Hematopoietic multipotent progenitor cell treated with erythropoietin and hydrocortisone succinate and interleukin-3 and kit ligand, for 6 days (in vitro differentiated cells): ENCODE results near the gene DUSP16.
"Not testable (repeated sequence)": the region's sequence is repeated elsewhere in the genome, so short reads cannot be mapped to it uniquely, and the experiment has no call there.

Source experiments
- DNase-seq: peaks from one replicate; pipeline ENCODE4 v3.0.0-alpha.2; 2015

The DUSP16 gene

DNA sequence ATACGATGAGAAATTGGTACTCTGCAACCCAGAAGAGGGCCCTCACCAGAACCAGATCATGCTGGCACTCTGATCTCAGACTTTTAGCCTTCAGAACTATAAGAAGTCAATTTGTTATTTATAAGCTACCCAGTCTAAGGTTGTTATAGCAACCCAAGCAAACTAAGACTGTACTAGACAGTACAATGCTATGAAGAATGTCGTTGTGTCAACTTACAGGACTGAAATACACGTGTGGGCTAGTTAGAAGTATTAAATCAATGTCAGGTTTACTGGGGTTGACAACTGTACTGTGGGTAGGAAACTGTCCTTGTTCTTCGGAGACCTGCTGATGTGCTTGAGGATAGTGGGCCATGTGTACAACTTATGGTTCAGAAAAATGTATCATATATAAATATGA lies 19.7 kb downstream of the DUSP16 start:
- DNase-seq, result no peak

DNA sequence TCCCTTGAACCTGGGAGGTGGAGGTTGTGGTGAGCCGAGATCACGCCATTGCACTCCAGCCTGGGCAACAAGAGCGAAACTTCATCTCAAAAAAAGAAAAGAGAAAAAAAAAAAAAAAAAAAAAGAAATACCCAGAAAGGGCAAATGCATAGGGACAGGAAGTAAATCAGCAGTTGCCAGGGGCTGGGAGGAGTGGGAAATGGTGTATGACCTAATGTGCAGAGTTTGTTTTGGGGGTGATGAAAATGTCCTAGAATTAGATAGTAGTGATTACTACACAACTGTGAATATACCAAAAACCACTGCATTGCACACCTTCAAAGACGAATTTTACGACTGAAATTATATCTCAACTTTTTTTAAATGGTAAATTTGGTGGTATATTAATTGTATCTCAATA lies 20.4 kb downstream of the DUSP16 start:
- DNase-seq, result no peak

DNA sequence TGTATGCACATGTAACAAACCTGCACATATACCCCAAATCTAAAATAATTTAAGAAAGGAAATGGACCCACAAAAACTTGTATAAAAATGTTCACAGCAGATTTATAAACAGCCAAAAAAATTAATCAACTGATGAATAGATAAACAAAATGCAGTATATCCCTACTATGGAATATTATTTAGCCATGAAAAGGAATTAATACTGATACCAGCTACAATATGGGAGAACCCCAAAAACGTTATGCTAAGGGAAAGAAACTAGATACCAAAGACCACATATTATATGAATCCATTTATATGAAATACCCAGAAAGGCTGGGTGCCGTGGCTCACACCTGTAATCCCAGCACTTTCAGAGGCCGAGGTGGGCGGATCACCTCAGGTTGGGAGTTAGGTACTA lies 20.9 kb downstream of the DUSP16 start:
- DNase-seq, result no peak

DNA sequence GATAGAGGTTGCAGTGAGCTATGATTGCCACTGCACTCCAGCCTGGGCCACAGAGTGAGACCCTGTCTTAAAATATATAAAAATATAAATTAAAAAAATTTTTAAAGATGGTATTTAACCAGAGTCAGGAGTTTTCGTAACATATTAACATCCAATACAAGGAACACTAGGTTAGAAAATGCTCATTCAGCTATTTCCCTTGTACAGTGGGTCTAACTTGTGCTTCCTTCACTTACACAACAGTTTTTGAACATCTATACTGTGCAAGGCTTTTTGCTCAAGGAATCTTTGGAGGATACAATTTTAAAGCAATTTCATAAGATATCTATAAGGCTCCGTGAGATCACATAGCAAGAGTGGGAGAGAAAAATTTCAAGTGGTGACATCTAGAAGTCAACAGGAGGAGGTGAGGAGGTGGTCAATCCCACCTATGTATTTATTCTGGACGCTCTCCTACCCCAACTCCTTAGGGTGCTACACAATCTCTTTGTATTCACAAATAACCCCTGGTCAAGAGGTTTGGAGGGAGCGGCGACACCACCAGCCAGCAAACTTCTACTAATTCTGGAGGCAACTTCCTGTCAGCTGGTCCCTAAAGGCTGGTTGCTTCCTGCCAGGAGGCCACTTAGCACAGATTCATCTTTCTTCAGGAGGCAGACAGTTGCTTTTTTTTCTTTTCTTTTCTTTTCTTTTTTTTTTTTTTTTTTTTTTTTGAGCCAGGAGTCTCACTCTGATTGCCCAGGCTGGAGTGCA lies 22.2 kb downstream of the DUSP16 start:
- no peak for DNase-seq

DNA sequence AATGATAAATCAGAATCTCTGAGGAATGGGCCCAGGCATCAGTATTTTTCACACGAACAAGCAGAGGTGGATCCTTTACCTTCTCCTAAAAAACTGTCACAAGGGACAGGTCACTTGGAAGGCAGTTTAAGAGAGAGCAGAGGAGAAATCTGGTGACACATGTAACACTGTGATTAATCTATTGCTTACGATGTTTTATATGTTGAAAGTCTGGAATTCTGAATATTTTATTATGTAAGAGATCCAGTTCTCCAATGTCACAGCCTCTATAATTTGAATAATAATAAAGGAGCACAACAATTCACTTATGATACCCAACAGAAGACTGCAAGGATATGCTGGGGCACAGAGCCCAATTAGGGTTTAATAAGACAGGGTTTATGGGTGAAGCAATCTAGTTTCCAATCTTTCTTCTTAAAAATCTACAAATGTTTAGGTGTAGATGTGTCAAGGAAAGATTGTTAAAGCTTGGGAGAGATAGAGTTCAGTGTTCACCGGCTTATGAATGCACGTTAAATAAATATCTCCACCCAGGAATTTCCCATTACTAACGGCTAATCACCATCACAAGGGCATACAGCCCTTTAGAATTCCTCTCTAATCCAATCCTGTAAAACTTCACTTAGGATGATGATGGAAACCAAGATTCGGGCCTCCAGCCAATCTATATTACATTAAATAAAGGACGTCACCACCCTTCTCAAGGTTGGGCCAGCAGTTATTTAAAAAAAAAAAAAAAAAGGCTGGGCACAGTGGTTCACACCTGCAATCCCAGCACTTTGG lies 23.4 kb downstream of the DUSP16 start:
- no peak for DNase-seq

DNA sequence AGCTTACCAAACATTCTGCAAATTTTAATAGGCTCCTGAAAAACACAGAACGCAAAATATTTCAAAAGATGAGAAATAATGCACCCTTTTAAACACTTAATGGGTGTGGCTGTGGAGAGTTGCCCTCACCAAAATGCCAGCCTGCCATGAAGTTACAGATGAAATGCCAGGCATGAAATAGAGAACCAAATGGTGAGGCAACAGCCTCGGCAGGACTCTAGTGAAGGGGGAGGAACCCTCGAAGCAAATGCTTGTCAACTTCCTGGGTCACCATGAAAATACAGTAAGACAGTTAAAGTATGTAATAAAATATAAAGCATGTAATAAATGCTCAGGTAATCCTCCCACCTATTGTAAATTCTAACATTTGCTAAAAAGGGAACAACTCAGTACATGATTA lies 24.1 kb downstream of the DUSP16 start:
- peak; percentile 21 for DNase-seq

DNA sequence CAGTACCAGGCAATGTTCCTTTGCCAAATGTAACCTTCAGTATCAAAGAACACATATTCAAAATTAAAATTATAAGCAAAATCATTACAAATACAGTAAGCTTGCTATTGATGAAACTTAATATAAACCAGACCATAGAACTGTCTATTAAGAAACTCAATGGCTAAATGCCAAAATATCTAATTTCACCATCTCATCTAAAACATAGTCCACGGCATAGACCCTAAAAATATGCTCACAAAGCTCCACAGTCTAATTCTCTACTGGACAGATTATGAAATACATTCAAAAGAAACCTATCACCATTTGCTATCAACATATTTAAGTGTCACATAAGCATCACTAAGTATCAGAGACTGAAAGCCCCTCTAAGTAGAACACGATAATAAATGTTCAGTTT lies 25.2 kb downstream of the DUSP16 start:
- DNase-seq, result no peak

DNA sequence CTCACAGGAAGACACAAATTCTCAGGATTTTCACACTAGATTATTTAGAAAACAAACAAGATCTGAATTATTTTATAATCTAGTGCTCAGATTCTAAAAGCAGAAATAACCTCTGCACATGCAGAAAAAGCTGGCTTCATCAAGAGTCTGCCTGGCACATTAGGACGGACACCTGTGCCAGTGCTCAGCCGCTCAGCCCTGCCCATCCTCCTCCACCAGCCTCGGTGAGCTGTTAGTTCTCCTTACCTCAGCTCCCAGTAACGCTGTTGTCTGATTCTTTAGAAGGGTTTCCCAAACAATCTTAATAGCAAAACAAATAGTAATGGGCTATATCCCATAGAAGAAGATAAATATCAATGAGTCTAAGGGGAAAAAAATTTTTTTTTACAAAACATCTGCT lies 27.7 kb downstream of the DUSP16 start:
- no peak for DNase-seq

DNA sequence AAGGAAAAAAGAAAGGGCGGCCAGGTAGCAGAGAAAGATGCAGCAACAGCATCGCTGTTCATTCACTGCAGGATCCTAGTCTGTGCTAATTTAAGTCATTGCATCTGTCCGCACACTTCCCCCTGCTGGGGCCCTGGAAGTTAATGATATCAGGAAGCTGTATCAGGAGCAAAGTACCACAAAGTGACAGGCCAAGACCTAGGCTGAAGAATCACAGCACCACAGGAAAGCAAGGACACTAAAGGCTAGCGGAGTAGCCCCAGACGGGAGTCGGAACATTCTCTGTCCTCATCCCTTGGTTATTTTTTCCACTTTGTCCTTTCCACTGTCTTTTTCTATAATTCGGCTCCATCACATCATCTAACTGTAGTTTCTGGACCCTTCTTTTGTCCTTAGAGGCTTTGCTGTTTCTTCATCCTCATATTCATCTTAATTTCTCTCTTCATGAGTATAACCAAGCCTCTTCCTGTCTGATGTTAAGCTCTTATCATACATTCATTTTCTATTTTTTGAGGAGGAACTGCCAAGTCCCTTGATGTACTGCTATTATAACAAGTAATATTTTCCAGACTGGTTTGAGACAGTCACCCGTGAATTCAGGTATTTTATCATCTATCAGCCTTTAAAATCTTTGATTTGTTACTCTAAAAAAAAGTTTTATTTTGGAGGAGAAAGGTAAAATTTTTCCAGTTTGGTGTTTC lies 28.3 kb downstream of the DUSP16 start:
- DNase-seq, result peak; percentile 7

DNA sequence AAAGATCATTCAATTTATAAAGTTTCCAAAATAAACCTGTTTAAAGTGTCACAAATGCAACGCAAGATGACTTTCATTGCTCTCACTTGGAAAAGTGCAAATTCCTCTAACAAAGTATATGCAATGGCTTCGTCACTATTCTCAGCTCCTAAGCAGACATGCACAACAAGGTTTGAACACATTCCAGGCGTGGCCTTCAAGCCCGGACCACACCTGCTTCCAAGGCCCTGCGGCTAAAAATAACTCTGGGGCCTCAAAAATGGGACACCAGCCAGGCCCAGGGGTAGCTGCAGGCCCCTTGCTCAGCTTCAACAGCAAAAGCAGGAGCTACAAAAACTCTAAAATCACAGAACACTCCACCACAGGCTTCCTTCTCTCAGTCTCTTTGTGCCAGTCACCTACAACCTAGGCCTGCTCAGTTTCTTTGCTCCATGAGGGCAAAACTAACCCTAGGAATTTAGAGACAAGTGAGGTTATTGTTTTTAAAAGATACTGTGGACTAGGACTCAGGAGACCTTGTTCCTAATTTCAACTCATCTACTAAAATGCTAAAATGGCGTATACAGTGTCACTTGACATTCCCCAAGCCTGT lies 29.3 kb downstream of the DUSP16 start:
- no peak for DNase-seq

DNA sequence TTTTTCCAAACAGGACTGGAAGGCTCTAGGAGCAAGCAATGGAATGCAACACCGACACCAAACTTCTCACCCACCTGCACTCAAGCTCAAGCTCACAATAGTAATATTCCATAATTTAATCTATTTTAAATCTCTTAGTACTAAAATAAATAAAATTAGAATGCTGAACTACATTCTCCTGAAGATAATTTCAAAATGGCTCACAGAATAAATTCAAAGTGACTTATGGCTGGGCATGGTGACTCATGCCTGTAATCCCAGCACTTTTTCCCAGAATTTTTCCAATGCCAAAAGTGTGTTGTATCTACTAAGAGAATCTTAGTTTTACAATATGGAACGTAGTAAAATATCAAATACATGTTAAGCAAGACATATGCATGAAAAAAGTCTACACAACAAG lies 31.5 kb downstream of the DUSP16 start:
- no peak for DNase-seq

DNA sequence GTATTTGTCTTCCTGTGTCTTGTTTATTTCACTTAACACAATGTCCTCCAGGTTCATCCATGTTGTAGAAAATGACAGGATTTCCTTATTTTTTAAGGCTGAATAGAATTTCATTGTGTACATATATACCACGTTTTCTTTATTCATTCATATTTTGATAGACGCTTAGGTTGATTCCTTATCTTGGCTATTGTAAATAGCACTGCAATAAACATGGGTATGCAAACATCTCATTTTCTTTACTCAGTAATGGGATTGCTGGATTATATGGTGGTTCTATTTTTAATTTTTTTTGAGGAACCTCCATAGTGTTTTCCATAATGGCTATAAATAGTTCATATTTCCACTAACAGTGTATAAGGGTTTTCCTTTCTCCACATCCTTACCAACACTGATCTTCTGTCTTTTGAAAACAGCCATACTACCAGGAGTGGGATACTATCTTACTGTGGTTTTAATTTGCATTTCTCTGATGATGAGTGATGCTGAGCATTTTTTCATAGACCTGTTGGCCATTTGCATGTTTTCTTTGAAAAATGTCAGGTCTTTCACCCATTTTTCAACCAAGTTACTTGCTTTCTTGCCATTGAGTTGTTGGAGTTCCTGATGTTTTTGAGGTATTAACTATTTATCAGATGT lies 32.8 kb downstream of the DUSP16 start:
- no peak for DNase-seq

DNA sequence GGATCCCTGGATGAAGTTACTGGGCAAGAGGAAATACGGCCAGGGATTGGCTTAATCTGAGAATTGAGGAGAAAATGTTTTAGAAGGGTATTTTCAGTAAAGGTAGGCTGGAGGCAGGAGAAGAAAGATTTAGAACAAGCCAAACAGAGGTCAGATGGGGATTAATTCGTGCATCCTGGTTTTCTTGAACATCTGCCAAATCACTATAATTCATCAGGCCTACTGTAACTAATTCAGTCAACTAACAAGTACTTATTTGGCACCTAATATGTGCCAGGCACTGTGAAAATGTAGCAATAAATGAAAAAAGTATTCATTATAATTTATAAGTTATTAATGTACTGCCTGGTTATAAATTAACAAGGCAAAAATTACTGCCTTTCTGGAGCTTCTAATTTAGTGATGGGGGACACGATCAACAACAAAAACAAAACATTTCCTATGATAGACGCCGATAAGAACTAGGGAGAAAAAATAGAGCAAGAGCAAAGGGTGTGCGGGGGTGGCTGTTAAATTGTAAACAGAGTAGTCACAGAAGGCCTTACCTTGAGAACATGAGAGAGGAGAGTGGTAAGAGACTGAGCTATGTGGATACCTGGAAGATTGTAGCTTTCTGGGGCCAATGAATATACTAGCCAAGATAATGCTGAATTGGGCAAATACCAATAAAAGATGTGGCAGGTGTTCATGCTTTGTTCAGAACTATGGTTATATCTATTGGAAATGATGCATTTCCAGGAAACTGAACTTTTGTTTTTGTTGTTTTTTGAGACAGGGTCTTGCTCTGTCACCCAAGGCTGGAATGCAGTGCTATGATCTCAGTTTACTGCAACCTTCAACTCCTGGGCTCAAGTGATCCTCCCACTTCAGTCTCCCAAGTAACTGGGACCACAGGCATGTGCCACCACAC lies 34.0 kb downstream of the DUSP16 start:
- DNase-seq, result no peak

DNA sequence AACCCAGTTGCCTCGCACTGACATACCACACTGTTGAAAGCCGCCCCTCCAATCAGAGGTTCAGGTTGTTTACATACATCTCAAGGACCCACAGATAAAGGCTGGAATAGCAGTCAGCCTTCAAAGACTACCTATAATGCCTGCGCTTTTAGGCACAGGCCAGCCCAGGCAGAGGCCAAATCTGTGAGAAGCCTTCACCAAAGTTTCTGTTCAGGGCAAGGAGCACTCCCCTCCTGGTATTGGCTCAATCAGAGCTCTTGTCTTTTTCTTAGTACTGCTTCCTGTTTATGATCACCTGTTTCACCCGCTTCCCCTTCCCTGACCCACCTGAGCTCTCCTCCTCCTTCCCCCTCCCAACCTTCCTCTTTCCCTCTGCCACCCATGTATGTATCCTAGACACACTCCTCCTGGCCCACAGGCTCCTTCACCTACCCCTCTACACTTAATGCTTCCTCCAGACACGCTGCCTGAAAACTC lies 34.8 kb downstream of the DUSP16 start:
- no peak for DNase-seq

DNA sequence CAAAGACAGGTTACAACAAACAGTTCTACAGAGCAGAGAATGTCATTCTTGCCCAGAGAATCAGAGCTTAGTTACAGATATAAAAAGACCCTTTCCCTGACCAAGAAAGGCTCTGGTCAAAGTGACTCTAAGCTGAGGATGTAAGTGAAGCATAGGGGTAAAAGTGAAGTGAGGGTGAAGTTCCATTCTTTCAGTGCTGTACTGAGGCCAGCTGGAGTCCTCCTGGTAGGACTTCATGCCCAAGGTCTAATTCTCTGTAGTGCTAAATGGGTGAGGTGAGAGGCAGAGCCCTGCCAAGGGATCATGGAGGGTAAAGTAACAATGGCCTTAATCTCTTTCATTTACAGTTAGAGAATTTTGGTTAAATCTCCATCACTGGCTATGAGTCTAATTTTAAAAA lies 38.5 kb downstream of the DUSP16 start:
- DNase-seq, result no peak

DNA sequence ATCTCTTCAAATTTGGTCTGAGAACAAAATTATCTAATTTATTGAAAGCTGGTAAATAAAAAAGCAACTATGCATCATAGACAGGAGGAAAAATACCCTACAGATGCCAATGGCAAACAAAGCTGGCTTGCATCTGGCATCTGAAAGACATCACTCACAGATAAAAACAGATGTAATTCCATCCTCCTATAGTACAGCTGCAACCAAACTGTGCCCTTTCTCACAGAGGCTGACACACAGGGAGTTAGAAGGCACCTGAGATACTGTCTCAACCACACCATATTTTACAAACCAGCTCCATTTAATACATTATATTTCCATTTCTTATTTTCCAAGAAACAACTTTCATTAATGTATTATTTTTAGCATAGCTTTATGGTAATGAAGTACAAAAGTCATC lies 39.4 kb downstream of the DUSP16 start:
- no peak for DNase-seq

DNA sequence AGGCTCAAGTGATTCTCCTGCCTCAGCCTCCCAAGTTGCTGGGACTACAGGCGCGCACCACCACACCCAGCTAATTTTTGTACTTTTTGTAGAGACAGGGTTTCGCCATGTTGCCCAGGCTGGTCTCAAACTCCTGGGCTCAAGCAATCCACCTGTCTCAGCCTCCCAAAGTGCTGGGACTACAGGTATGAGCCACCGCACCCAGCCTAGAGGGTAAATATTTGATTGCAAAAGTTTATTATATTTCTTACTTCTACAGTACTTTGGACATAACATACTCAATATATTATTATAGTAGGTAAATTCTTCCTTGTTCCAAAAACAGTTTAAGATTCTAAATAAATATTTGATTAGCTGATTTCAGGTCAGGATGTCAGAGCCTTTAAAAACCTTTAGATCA lies 40.0 kb downstream of the DUSP16 start:
- not testable (repeated sequence) for DNase-seq

DNA sequence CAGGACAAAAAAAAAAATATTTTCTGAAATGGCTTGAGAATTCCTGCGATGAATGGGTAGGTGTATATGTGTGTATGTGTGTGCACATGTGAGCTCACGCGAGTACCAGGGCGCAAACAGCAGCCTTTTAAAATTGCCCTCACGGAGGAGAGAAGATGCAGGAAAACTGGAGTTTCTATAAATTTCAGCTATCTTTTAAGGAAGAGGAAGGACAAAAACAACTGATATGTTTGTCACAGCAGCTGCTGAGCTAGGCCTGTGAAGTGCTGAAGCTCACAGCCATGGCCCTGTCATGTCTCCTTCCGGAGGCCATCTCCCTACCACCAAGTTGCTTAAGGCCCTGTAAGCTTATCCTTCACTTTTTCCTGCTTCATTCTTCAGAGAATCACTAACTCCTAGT lies 40.8 kb downstream of the DUSP16 start:
- DNase-seq, result no peak

DNA sequence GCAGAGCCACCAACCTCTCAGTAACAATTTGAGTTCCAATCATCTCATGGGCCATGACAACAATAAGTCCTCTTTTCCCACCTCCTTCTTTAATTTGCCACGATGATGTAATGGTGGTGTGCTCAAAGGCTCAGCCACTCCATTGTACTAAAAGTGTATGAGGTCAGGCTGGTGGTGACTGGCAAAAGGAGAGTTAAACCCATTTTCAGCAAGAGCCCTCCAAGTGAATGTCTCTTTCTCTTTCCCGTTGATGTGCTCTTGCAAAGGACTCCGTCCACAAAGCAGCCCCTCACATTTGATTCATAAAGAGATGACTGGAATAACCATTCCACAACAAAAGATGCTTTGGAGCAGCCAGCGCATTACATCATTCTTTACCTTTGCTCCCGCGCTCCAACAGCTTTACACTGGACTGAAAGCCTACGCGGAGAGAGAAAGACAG lies 41.6 kb downstream of the DUSP16 start:
- no peak for DNase-seq

DNA sequence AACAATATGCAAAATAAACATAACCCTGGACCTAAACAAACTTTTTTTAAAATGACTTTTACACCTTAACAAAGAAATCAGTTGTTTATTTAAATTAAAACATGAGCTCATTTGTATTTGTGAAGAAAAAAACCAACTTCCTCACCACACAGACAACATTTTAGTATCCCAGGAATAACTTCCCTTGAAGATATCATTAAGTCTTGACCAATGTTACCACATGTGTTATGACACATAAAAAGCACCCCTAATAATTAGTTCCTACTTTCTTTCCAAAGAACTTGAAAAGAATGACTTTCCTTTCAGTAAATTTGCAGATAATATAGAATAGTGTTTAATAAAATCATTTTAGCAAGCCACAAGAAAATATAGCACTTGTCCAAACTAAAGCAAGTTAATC lies 42.4 kb downstream of the DUSP16 start:
- DNase-seq, result no peak

DNA sequence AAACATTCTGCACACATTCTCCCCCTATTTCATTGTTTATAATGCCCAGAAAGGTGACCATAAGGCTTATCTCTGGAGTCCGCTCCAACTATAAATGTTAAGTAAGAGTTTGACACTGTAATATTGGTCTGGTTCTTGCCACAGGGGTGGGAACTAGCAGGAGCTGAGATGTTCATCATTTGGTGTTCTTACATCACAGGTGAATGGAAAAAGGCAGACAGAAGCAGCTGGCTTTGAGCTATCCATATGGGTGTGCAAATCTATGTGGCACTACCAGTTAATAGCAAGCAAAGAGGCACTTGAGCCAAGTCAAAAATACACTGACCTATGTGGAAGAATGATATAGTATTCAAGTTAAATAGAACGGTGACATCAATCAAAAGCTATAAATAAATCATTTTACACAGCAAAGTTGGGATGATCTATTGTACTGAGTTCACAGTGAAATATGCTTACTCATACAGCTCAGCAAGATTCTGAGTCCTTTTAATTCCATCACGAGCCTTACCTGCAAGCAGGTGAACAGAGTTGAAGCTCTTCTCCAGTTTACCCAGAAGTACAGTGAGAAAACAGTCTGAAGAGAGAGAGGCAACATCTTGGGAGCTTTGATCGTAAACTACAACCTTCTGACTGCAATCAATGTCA lies 43.2 kb downstream of the DUSP16 start:
- DNase-seq, result no peak
